Measurements from ENCODE around the gene DROSHA.
"Not testable (repeated sequence)": the region's sequence is repeated elsewhere in the genome, so short reads cannot be mapped to it uniquely, and the experiment has no call there.

Gene DROSHA

DNA sequence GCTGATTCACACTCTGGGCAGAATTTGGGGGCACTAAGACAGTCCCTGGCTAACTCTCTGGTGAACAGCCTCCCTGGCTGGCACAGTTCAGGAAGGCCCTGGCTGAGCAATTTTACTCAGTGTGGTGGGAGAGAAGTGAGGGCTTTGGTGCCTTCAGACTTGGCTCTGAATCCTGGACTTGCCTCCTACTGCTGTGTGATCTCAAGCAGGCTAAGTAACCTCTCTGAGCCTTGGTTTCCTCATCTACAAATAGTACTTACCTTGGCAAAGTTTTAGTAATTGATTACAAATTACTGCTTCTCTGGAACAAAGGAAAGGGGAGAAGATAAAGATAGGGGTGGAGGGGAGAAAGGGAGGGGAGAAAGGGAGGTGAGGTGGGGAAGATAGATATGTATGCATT is 153.8 kb downstream of the DROSHA start:
- no peak for DNase-seq

DNA sequence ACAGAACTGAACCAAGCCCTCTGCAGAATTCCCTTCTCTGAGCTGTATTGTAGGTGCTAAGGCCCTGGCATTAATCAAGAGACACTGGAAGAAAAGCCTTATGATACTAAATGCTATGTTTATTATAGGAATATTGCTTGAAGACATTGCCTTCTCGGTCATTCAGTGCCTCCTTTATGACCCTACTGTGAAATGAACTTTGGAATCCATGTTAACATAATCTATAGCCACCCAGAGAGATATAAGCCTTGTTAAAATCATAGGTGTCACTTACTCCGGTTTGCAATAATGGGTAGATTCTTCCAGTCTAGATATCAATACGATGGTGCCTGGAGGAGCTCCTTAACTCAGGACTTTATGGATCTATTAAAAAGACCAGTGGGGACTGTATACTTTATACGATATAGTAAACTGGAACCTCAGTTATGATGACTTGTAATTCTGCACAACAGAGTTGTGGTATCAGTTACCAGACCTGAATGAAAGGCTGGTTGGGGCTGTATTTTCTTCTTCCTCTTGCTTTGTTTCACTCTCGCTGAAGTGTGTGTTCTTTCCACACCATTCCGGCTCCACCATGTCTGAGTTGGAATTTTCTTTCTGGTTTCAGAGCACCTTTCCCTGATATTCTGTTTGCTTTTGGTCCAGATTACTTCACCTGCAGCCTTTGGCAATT is 154.5 kb downstream of the DROSHA start:
- DNase-seq, result no peak

DNA sequence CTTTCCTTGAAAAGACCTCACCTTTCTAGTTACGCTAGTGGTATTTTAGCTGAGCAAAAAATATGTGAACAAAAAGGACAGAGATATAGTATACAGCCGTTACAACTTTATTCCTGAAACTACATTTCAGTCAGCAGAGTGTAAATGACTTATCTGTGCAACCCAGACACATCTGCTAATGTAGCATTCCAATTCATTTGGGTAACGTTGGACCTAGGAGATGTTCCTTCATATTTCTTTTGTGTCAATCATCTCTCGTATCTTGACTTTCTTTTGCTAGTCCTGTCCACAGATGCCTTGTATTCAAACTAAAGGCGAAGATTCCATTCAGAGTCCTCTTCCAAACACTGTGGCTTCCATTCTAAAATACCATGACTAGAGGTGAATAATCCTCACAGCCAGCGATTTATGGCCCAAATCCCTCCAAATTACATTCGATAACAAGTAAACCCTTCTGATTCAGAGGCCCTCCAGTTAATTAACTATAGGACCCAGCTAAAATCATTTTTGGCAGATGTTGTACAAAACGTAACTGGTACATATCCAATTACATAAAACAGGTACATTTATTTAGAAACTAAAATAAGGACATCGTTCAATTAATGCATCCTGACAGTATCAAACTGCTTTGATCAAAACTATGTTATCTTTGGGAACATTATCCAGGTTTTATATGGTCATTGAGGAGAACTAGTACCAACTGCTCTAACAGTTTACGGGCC is 155.7 kb downstream of the DROSHA start:
- DNase-seq, result no peak

DNA sequence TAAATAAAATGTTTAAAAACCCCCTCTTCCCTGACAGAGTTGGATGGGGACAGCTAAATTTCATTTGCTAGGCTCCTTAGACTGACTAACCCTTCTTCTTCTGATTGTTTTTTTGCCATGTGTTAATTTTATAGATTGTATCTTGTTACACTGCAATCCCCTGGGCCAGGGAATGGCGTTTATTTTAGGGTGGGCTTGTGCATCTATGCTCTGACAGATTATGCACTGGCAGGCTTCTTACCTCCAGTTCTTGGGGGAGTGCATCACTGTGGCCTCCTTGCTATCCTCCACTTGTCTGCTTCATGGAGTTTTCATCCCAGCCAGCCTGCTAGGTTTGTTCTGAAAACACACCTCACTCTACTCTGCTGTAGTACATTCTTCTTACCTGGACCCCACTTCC is 159.8 kb downstream of the DROSHA start:
- DNase-seq, result no peak

DNA sequence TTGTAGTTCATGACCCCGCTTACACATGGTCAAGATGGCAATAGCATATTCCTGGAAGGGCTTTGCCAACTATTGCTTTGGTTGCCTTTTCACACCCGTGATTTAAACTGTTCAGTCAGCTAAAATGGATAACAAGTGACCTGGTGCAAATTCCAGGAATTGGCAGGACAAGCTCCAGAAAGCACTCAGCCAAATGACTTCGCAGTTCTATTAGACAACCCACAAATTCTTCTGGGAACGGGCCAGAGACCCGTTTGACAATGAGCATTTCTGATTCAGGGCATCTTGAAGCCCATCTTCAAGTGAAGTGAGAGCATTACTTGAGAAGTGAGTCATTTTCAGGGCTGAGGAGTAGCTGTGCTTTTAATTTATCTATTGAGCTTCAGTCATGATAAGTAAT is 165.0 kb downstream of the DROSHA start:
- no peak for DNase-seq

DNA sequence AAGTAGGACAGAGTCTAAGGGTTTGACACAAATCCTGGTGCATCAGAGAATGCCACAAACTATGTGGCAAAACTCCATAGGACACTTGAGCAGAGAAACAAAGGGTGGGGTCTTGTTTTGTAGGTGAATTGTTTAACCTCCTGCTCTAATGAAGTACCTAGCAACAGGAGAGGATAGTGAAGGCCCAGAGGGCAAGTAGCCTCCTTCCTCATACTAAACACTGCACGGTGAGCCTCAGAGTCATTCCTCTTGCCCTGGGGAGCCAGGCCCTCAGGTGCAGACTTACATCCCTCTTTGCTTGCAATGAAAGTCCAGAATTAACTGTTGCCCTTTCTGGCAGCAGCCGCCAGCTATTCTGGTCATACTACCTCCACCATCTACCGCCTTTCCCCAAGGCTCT is 166.1 kb downstream of the DROSHA start:
- no peak for DNase-seq

DNA sequence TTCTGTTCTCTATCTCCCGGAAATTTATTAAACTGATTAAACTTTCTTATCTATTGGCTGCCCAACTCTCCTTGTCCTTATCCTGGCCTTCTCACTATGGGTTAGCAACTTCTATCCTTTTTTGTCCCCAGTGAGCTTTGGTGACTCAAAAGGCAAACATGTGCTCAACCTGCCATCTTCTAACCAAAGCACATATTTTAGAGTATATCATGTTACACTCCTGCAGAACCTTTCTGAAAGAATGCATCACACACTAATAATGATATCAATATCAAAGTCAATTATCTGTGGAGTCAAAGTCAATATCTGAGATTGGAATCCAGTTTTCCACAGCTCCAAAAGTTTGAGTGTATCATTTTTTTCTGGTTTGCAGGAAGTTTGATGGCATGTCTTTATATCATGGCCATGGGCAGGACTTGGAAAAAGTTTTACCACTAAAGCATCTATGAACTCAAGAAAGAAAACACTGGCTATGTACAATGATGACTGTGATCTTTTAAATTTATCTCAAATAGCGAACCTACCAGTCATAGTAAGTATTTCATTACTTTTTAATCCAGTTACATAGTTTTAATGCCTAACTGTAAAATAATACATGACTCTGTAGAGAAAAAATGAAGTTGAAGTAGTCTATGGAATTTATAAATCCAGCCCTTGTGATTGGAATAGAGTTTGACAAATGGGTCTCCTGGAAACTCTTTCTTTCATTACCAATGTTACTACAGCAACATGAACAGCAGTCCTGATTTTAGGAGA is 166.8 kb downstream of the DROSHA start:
- DNase-seq, result no peak

DNA sequence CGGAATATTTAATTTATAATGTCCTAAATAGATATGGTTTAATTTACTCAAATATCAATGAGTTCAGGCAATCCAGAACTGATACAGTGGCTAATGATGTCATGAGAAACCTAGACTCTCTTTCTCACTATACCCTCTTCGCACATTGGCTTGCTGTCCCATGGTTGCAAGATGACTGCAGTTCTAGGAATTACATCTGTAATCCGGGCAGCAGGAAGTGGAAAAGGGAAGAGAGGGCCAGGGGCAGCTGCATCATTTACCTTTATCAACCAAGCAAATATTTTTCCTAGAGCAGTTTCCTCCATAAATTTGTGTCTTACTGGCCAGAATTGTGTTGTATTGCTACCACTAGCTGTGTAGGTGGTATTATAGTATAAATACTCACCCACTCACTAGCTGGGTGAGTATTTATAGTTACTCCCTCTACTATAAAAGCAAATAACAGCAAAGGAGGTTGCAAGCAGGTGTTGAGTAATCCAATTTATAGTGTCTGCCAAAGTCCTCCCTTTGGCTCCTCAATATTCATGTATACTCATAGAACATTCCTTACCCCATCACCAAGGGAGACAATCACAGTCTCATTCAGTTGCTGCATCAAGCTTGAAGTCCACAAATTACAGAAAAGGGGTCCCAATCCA is 168.8 kb downstream of the DROSHA start:
- no peak for DNase-seq

DNA sequence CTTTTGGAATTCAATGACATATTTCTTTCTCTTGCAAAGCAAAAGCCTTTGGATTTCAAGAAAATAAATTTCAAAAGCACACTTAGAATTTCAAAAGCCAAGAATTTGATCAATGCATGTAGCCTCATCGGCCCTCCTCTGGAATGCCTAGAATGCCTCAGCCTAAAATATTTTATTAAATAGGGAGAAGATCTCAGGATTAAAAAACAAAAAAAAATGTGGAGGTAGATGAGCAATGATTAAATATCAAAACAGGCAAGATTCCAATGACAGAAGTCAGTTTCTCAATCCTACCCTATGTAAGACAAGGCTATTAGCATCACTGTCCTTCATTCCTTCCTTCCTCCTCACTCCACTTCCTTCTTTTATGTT is 169.4 kb downstream of the DROSHA start:
- DNase-seq, result no peak

DNA sequence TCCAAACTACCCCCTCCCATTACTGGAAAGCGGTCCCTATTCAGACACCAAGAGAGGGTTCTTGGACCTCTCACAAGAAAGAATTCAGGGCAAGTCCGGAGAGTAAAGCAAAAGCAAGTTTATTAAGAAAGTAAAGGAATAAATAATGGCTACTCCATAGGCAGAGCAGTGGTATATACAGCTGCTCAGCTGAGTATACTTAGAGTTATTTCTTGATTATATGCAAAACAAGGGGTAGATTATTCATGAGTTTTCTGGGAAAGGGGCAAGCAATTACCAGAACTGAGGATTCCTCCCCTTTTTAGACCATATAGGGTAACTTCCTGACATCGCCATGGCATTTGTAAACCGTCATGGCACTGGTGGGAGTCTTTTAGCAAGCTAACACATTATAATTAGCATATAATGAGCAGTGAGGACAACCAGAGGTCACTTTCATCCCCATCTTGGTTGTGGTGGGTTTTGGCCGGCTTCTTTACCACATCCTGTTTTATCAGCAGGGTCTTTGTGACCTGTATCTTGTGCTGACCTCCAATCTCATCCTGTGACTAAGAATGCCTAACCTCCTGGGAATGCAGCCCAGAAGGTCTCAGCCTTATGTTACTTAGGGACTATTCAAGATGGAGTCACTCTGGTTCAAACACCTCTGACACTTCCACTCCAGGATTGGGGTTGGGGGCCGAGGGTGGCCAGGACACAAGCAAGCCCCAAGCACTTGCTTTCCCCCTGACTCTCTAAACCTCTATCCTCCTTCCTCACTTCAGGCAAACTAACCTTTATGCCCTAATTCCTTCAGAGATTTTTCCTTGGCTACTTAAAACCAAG is 170.0 kb downstream of the DROSHA start:
- not testable (repeated sequence) for DNase-seq

DNA sequence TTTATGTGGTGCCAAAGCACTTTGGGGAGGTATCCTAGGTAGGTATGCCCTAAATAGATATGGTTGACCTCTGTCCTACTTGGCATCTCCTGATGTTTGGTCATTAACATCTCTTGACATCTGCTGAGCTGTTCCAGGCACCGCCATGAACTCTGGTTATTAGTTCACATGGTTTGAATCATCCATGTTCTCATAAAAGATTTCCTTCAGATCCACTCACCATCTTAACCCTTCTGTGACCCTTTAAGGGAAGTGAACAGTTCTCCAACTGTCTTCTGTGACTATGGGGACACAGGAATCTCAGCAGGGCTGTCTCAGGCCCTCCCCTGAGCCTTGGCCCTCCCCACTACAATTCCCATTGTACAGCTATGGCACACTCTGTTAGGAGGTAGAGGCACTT is 170.7 kb downstream of the DROSHA start:
- DNase-seq, result no peak

DNA sequence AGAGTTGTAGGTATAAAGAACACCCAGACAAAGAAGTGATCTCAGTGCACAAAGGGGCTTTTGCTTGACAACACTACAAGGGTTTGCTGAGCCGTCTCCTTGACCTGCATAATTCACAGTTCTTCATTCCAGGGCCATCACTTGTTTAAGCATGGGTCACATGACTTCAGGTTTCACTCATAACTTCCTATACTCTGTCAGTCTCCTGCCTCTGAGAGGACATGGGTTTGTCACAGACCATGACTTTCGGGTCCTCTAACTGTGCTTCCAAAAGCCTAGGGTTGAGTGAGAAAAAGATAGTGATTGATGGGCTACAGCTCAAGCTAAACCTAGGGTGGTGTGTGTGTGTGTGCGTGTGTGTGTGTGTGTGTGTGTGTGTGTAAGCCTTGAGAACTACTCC is 172.1 kb downstream of the DROSHA start:
- no peak for DNase-seq

DNA sequence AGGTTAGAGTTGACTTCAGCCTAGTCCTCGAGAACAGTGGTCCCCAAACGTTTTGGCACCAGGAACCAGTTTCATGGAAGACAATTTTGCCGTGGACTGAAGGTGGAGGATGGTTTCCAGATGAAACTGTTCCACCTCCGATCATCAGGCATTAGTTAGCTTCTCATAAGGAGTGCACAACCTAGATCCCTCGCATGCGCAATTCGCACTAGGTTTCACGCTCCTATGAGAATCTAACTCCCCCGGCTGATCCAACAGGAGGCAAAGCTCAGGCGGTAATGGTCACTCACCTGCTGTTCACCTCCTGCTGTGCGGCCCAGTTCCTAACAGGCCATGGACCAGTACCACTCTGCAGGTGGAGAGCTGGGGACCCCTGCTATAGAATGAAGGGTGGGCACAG is 174.9 kb downstream of the DROSHA start:
- DNase-seq, result no peak

DNA sequence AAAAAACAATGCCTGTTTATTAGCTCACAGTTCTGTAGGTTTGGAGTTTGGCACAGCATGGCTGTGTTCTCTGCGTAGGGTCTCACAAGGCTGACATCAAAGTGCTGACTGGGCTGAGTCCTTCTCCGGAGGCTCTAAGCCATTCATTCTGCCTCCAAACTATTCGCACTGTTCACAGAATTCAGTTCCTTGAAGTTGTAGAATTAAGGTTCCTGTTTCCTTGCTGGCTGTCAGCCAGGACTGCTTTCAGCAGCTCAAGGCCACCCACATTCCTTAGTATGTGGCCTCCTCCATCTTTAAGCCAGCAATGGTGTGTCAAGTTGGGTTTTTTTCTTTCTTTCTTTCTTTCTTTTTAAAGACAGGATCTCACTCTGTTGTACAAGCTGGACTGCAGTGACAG is 176.6 kb downstream of the DROSHA start:
- DNase-seq, result no peak
